HG03045 (cell line): ENCODE results near the gene VPS16.
"Not testable (repeated sequence)": the region's sequence is repeated elsewhere in the genome, so short reads cannot be mapped to it uniquely, and the experiment has no call there.

Experiments used
- ATAC-seq: cut with Tn5 transposase; IDR thresholded peaks from one replicate; pipeline ENCODE4 v1.9.1; 2021; ENCODE audit warnings: mild to moderate bottlenecking, moderate library complexity; ENCODE audit not compliant: unreplicated experiment

Gene VPS16

GRCh38 chr20:2806351-2806701 is 34.2 kb upstream of the VPS16 start:
- no peak for ATAC-seq

- no peak for ATAC-seq
These were observed 33.5 kb upstream of the VPS16 start for GRCh38 chr20:2807019-2807418.

DNA sequence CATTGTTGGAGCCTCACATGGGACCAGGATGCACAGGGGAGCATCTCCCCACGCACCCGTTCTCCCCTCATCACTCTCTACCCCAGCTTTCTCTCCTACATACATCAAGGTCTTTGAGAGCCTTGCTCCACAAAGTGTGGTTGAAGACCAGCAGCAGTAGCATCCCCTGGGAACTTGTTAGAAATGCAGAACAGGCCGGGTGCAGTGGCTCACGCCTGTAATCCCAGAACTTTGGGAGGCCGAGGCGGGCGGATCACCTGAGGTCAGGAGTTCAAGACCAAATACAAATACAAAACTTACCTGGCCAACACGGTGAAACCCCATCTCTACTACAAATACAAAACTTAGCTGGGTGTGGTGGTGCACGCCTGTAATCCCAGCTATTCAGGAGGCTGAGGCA is 32.6 kb upstream of the VPS16 start:
- not testable (repeated sequence) for ATAC-seq

- no peak for ATAC-seq
These were observed 30.9 kb upstream of the VPS16 start for GRCh38 chr20:2809690-2810089.

- ATAC-seq = no peak
These were observed 28.4 kb upstream of the VPS16 start for GRCh38 chr20:2812189-2812588.

DNA sequence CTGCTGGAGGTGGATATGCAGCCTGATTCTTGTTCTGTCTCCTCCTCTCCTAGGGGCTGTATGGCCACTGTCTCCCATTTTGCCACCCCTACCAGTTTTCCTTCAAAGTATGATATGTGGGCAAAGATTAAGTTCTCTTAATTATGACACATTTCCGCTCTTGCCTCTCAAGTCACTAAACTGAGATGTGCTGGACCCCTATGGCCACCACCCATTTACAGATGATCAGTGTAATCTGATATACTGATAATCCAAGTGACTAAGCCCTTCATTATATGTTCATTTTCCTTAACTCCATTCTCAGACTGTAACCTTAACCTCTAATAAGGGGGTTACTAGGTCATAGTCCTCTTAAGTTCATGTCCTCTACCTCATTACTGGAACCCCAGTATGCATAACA is 26.5 kb upstream of the VPS16 start:
- no peak for ATAC-seq

GRCh38 chr20:2814587-2815051 is 25.9 kb upstream of the VPS16 start, which contains the start of gene C20orf141:
C20orf141 (plus strand) TSS chr20:2814987; CDS start chr20:2815185, 198 bp downstream.
- no peak for ATAC-seq

DNA sequence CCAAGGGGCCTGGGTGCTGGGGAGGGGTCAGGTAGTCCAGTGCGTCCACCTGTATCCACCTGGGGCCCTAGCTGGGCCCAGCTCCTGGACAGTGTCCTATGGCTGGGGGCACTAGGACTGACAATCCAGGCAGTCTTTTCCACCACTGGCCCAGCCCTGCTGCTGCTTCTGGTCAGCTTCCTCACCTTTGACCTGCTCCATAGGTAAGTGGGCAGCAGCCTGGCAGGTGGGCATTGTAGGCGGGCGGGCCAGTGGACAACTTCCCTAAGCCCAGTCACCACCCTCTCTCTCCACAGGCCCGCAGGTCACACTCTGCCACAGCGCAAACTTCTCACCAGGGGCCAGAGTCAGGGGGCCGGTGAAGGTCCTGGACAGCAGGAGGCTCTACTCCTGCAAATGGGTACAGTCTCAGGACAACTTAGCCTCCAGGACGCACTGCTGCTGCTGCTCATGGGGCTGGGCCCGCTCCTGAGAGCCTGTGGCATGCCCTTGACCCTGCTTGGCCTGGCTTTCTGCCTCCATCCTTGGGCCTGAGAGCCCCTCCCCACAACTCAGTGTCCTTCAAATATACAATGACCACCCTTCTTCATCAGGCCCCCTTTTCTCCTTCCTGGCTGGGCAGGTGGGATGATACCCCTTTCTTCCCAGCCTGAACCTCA is 25.2 kb upstream of the VPS16 start:
- ATAC-seq = no peak

DNA sequence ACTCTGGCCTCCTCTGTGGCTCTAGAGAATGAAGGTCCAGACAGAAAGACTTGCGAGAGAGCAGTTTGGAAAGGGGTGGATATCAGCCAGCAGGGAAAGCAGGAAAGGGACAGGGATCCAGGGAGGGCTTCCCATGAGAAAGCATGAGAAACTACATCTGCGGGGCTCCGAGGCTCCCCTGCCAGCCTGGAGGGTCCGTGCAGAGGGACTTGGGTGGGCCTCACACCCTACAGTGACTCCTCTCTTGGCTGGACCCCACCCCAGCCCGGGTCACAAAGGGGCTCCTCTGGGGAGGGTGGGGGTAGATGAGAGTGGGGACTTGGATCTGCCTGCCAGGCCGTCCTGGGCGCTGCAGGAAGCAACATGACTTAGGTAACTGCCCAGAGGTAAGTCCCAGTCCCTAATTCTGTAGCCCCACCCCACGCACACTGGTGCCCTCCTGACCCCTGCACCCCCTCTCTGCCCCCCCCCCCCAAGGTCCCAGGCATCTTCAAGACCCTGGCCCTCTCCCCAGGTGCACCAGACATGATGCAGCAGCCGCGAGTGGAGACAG is 24.4 kb upstream of the VPS16 start, which contains the start of gene TMEM239:
Gene TMEM239 (plus strand): TSS at position 335 of the 553 bp plus-strand sequence. CDS start 191 bp downstream, at position 526.
- no peak for ATAC-seq

GRCh38 chr20:2816583-2817340 is 23.8 kb upstream of the VPS16 start:
- no peak for ATAC-seq

- ATAC-seq = no peak
These were observed 23.2 kb upstream of the VPS16 start for GRCh38 chr20:2817341-2817726.

DNA sequence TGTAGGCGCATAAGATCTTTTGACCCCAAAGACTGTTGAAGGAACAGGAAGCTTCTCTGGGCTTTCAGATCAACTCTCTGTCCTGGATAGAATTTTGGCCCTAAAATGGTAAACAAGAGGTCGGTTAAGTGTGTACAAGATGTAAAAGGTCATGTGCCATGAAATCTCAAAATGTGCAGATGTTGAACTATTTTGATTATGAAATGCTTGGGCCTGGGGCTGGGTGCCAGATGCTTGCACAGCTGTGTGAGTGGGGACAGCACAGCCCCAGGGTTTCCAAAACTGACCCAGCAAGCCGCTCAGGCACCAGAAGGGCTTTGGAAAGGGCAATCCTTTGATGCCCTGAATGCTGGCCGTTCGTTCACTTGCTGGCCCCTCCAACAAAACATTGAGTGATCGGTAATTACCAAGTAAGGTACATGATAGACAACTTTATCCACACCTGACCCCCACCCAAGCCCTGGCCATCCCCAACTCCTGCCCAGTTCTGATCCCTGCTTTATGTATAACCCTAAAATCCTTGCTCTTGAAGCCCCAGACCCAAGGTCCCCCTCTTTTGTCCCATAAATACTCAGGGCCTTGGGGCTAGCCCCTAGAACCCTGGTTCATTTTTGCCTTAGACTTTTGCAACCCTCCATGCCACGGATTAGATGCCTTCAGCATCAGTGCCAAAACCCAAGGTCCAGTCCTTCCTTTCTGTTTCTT is 22.5 kb upstream of the VPS16 start:
- no peak for ATAC-seq

- no peak for ATAC-seq
These were observed 20.3 kb upstream of the VPS16 start for GRCh38 chr20:2820084-2820895.

GRCh38 chr20:2820896-2821869 is 19.4 kb upstream of the VPS16 start:
- no peak for ATAC-seq

DNA sequence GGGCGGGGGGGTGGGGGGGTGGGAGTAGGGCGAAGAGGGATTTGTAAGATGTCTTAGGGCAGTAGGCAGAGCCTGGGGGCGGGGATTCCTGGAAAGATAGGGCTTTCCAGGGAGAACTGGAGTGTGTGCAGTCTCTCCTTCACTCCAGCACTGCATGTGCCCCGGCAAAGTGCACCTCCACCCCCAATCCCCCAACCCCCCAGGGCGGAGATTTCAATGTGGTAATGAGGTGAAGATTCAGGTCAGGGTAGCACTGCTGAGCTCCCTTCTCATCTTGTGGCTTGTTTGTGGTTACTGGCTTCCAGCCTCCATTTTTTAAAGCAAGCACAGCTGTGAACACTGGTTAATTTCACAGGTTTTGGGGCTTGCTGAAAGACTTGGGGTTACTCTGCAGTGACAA is 18.5 kb upstream of the VPS16 start:
- ATAC-seq = no peak

DNA sequence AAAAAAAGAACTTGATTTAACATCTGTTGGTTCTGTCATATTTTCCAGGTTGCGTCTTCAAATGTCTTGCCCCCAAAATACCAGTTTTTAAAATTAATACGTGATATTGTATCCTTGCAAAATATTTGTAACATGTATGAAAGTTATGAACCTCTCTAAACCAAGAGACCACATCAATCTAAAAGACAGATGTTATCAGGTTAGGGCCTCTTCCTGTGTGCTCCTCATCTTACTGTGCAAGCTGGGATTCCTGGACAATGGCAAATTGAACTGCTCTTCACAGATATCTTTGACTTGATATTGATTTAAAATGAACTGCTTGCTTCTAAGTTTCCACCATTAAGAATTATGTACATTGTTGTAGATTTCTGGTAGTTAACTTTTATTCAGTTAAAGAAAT is 14.8 kb upstream of the VPS16 start:
- no peak for ATAC-seq

DNA sequence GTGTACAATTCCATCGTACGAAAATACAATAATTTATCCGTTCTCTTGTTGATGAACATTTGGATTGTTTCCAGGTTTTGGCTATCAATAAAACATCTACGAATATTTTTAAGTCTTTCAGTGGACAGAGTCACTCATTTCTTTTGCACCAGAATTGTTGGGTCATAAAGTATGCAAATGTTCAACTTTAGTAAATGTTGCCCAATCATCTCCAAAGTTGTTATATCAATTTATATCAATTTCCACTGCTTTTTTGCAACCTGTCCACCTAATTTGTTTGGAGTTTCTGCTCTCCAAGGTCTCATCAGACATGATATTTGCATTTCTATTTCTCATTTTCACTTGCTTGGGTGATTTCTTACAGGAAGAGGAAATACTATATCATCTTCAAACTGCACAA is 13.9 kb upstream of the VPS16 start:
- no peak for ATAC-seq

GRCh38 chr20:2829376-2829775 is 11.2 kb upstream of the VPS16 start:
- ATAC-seq = no peak

DNA sequence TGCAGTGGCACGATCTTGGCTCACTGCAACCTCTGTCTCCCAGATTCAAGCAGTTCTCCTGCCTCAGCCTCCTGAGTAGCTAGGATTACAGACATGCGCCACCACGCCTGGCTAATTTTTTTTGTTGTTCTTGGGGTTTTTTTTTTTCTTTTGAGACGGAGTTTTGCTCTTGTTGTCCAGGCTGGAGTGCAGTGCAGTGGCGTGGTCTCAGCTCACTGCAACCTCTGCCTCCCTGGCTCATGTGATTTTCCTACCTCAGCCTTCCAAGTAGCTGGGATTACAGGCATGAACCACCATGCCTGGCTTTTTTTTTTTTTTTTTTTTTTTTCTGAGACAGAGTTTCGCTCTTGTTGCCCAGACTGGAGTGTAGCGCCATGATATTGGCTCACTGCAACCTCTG is 9.3 kb upstream of the VPS16 start:
- ATAC-seq = not testable (repeated sequence)
